ENCODE data around the gene SDE2. TPM values are rescaled to one million over a fixed set of nuclear protein-coding genes. Genes with fewer than 3 reads are reported as not detected.
A peak's percentile ranks its signal among the peaks of the same experiment; 100 is the strongest.

SDE2 gene
- total and polyA plus RNA-seq, 2 of the 8 experiments (the other 6 are each of a cell fraction or from before 2014, with no cell fraction given): 8.5 to 16.7 TPM

- H3K27me3 ChIP-seq (replicated peaks in 1 of 4; ENCODE audit: control insufficient read depth in 3 of 4, extremely low read depth in 1 of 4, insufficient read depth in 3 of 4, low read length in 3 of 4): no peaks in the 10 kb centered on the region
- H2AFZ ChIP-seq (ENCODE audit: low read length): no peak overlapping the region
- H4K91ac ChIP-seq (replicated peaks; ENCODE audit: insufficient read length, low read length): no peak overlapping the region
- H3K9me3 ChIP-seq (ENCODE audit: insufficient read depth in 2 of 2, low read depth in 1 of 2, low read length in 1 of 2): no peaks in the 10 kb centered on the region
- DNase-seq (ENCODE audit: low read depth in 1 of 2, low spot score in 2 of 2) (no peak), FAIRE-seq (no peak)
- no peak overlapping the region for H2BK120ac ChIP-seq (replicated peaks; ENCODE audit: low read depth, low read length)
- no peaks in the 10 kb centered on the region for H3K4me1 ChIP-seq (replicated peaks in 1 of 4; ENCODE audit: control insufficient read depth in 3 of 4, insufficient read depth in 4 of 4, low read length in 3 of 4)
- no peaks in the 10 kb centered on the region for H3K23me2 ChIP-seq (ENCODE audit: low read depth, low read length)
- no peak overlapping the region for H3K14ac ChIP-seq (ENCODE audit: insufficient read length)
- H2BK5ac ChIP-seq (ENCODE audit: low read depth, low read length): no peak overlapping the region
- no peak overlapping the region for H2AK5ac ChIP-seq (ENCODE audit: low read depth, low read length)
- H3K9ac ChIP-seq (replicated peaks in 1 of 4; ENCODE audit: extremely low read depth in 1 of 4, low read depth in 3 of 4, low read length in 3 of 4): no peak overlapping the region
- H2BK20ac ChIP-seq (ENCODE audit: low read length): no peak overlapping the region
- WGBS, 2 experiments (ENCODE audit: extremely low coverage in 1 of 2, insufficient coverage in 1 of 2, insufficient read length in 1 of 2, insufficient replicate concordance in 2 of 2, low coverage in 1 of 2, low lambda C conversion rate in 2 of 2, missing lambda C conversion rate in 1 of 2): 100% methylated on average over 1 of the region's 2 CpGs; no CpG with 5 or more reads in 1 of the 2 experiments
- H3K18ac ChIP-seq (ENCODE audit: extremely low read depth, low read length): no peak overlapping the region
- H3K4me2 ChIP-seq (ENCODE audit: insufficient read depth in 1 of 2, low read depth in 2 of 2, low read length in 2 of 2): no peak overlapping the region
- H3K79me1 ChIP-seq (ENCODE audit: low read depth, low read length): no peaks in the 10 kb centered on the region
- ChIA-PET CTCF (ENCODE audit: partially characterized antibody) (interaction anchor here (0.6 to 0.7 kb wide), 4 partner anchors 37 to 190 kb away, joined by 3 to 4 read pairs (median 4); no protein-coding TSS in a partner anchor), POLR2A (ENCODE audit: partially characterized antibody) (interaction anchor here (1.3 kb wide), 1 partner anchor 41 kb away, joined by 3 read pairs; the partner anchor contains the start of gene H3-3A)
- no peak overlapping the region for H2BK12ac ChIP-seq (ENCODE audit: low read depth, low read length)
- no peak overlapping the region for H4K5ac ChIP-seq (ENCODE audit: insufficient read length, low read depth, low read length)
- H3K56ac ChIP-seq (replicated peaks; ENCODE audit: insufficient read length, low read depth, low read length): peak overlapping the region; percentile 52
- no peak overlapping the region for H4K8ac ChIP-seq (ENCODE audit: extremely low read depth, insufficient read depth, low read length)
- H4K20me1 ChIP-seq (replicated peaks in 1 of 2; ENCODE audit: control insufficient read depth in 1 of 2, insufficient read depth in 2 of 2, low read length in 2 of 2): no peaks in the 10 kb centered on the region
- no peak overlapping the region for H3K27ac ChIP-seq (ENCODE audit: low read depth, low read length)
- H3K23ac ChIP-seq (ENCODE audit: insufficient read length): no peak overlapping the region
- H3K36me3 ChIP-seq (ENCODE audit: control insufficient read depth in 2 of 4, insufficient read depth in 4 of 4, low read length in 3 of 4): no peaks in the 10 kb centered on the region
- no peak overlapping the region for H2BK15ac ChIP-seq (ENCODE audit: low read length)
- no peaks in the 10 kb centered on the region for H3K79me2 ChIP-seq (ENCODE audit: control insufficient read depth in 1 of 2, insufficient read depth in 2 of 2, low read length in 2 of 2)
- H3K4me3 ChIP-seq (ENCODE audit: extremely low read depth in 1 of 4, insufficient read depth in 2 of 4, low read depth in 3 of 4, low read length in 4 of 4): no peak overlapping the region
- no peak overlapping the region for H3K4ac ChIP-seq (replicated peaks; ENCODE audit: insufficient read length, low read depth, low read length)
- TF ChIP-seq, protein P1, sequence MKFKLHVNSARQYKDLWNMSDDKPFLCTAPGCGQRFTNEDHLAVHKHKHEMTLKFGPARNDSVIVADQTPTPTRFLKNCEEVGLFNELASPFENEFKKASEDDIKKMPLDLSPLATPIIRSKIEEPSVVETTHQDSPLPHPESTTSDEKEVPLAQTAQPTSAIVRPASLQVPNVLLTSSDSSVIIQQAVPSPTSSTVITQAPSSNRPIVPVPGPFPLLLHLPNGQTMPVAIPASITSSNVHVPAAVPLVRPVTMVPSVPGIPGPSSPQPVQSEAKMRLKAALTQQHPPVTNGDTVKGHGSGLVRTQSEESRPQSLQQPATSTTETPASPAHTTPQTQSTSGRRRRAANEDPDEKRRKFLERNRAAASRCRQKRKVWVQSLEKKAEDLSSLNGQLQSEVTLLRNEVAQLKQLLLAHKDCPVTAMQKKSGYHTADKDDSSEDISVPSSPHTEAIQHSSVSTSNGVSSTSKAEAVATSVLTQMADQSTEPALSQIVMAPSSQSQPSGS (IDR thresholded peaks at IDR 0.05; ENCODE audit: low read length): no peak
- TF ChIP-seq NANOG (IDR thresholded peaks at IDR 0.05; ENCODE audit: insufficient read depth, low read depth, low read length, poor library complexity, severe bottlenecking) (no peak), BCL11A (IDR thresholded peaks at IDR 0.05; ENCODE audit: low read depth in 2 of 2, low read length in 2 of 2) (no peak), KDM4A (IDR thresholded peaks at IDR 0.05; ENCODE audit: low read depth, low read length, severe bottlenecking) (no peak), MAFK (IDR thresholded peaks at IDR 0.05; ENCODE audit: low read depth, low read length) (no peak), NRF1 (IDR thresholded peaks at IDR 0.05; ENCODE audit: low read depth, low read length) (no peak), E2F6 (IDR thresholded peaks at IDR 0.05) (no peak), GTF2F1 (IDR thresholded peaks at IDR 0.05; ENCODE audit: borderline replicate concordance, low read depth, low read length) (no peak), RAD21 (IDR thresholded peaks at IDR 0.05 in 1 of 2, conservative IDR thresholded peaks at IDR 0.05 in 1 of 2; ENCODE audit: low read depth in 2 of 2, low read length in 2 of 2) (no peak), PHF8 (conservative IDR thresholded peaks at IDR 0.05; ENCODE audit: low read depth, low read length) (no peak), SP4 (IDR thresholded peaks at IDR 0.05; ENCODE audit: low read length) (no peak)
These were observed 22.7 kb upstream of the SDE2 start for GRCh38 chr1:226021801-226022200.

Measured in H1 (cell line).